ENCODE data around the gene BRWD1.

BRWD1 gene

GRCh38 chr21:39327727-39328126 is 14.3 kb upstream of the BRWD1 start:
- no peak for DNase-seq (ENCODE audit: low spot score)

GRCh38 chr21:39326607-39327307 is 13.3 kb upstream of the BRWD1 start:
- DNase-seq (ENCODE audit: low spot score): no peak

GRCh38 chr21:39325458-39325857 is 12.0 kb upstream of the BRWD1 start:
- DNase-seq (ENCODE audit: low spot score): no peak

- DNase-seq (ENCODE audit: low spot score): no peak
Measured at GRCh38 chr21:39321424-39321823, 8.0 kb upstream of the BRWD1 start.

GRCh38 chr21:39319814-39320332 is 6.4 kb upstream of the BRWD1 start:
- no peak for DNase-seq (ENCODE audit: low spot score)

- DNase-seq (ENCODE audit: low spot score): peak; percentile 28
Measured at GRCh38 chr21:39319251-39319756, 5.9 kb upstream of the BRWD1 start.

GRCh38 chr21:39318091-39318959 is 4.9 kb upstream of the BRWD1 start:
- no peak for DNase-seq (ENCODE audit: low spot score)

- DNase-seq (ENCODE audit: low spot score): no peak
Measured at GRCh38 chr21:39317134-39318090, 4.0 kb upstream of the BRWD1 start.

GRCh38 chr21:39316729-39317128 is 3.3 kb upstream of the BRWD1 start:
- no peak for DNase-seq (ENCODE audit: low spot score)

GRCh38 chr21:39315603-39316445 is 2.4 kb upstream of the BRWD1 start:
- DNase-seq (ENCODE audit: low spot score): no peak

- peak; percentile 65 for DNase-seq (ENCODE audit: low spot score)
Measured at GRCh38 chr21:39314143-39315027, 953 bp upstream of the BRWD1 start.

GRCh38 chr21:39313042-39313570 is 326 bp downstream of the BRWD1 start:
- DNase-seq (ENCODE audit: low spot score): no peak

GRCh38 chr21:39312112-39313041 is 1.1 kb downstream of the BRWD1 start:
- peak; percentile 99 for DNase-seq (ENCODE audit: low spot score)

GRCh38 chr21:39311164-39311563 is 2.3 kb downstream of the BRWD1 start:
- no peak for DNase-seq (ENCODE audit: low spot score)

- DNase-seq (ENCODE audit: low spot score): no peak
Measured at GRCh38 chr21:39307466-39307865, 6.0 kb downstream of the BRWD1 start.

- no peak for DNase-seq (ENCODE audit: low spot score)
Measured at GRCh38 chr21:39300587-39300986, 12.8 kb downstream of the BRWD1 start.

- DNase-seq (ENCODE audit: low spot score): no peak
Measured at GRCh38 chr21:39296891-39297290, 16.5 kb downstream of the BRWD1 start.

- DNase-seq (ENCODE audit: low spot score): no peak
Measured at GRCh38 chr21:39288987-39289386, 24.4 kb downstream of the BRWD1 start.

Measured in hepatic stellate cell (primary cell).